GM12878 (cell line): ENCODE data around the gene BIN1. TPM values are rescaled to one million over a fixed set of nuclear protein-coding genes. Genes with fewer than 3 reads are reported as not detected.
A peak's percentile ranks its signal among the peaks of the same experiment; 100 is the strongest.

ENCODE experiments used
- ATAC-seq: fragments of 200-7000 bp; cut with Tn5 transposase; 3 replicates; pipeline ENCODE4 v1.9.1; 2020; ENCODE audit warnings: mild to moderate bottlenecking, moderate library complexity
- BruUV-seq: library from RNA; stranded (reverse); fragments of 400-500 nt; replicated peaks from 2 replicates; lab custom pipeline; 2021; lab: Mats Ljungman, UMichigan
- CTCF ChIA-PET: fragments of 300-600 bp; sonication (Branson Sonifier 250); formaldehyde crosslinking; extraction: SDS; loops from one replicate; lab custom pipeline; 2021; ENCODE audit warnings: inconsistent platforms; lab: Yijun Ruan, JAX
- POLR2A ChIA-PET: fragments of 350-600 bp; formaldehyde crosslinking; extraction: SDS; loops from one replicate; lab custom pipeline; 2021; ENCODE audit warnings: inconsistent platforms; lab: Charles Lee
- RAD21 ChIA-PET: fragments of 300-600 bp; sonication (Branson Sonifier 250); formaldehyde crosslinking; loops from one replicate; lab custom pipeline; 2023; ENCODE audit warnings: antibody characterized with exemption; ENCODE audit not compliant: unreplicated experiment; lab: Charles Lee
- SMC1A ChIA-PET: fragments of 300-600 bp; sonication (Branson Sonifier 250); formaldehyde crosslinking; loops from one replicate; lab custom pipeline; 2023; ENCODE audit not compliant: unreplicated experiment, uncharacterized antibody; lab: Charles Lee
- DNase-seq: peaks from one replicate; pipeline ENCODE4 v3.0.0-alpha.2; 2011; ENCODE audit warnings: low read depth, low spot score
- FAIRE-seq: peaks from 3 replicates; lab custom pipeline; 2011; peaks lifted over from hg19 to GRCh38; lab: Jason Lieb, UNC
- H2AFZ ChIP-seq: 2 replicates; pipeline ENCODE4 v1.6.0; 2011; ENCODE audit warnings: low read depth, low read length, control low read depth; ENCODE audit not compliant: control insufficient read depth
- H3K27ac ChIP-seq: 2 replicates; pipeline ENCODE4 v1.5.1; 2011; ENCODE audit warnings: control low read depth; ENCODE audit not compliant: control insufficient read depth, insufficient read depth
- H3K27me3 ChIP-seq, 2 experiments: replicated peaks in 1 of 2; 2 replicates each; pipeline versions ENCODE4 v1.6.0 to v1.6.1; 2011; ENCODE audit warnings: low read length in 1 of 2; ENCODE audit not compliant: control insufficient read depth in 2 of 2, insufficient read depth in 2 of 2
- H3K36me3 ChIP-seq, 2 experiments: 2 replicates each; pipeline ENCODE4 v1.5.1; 2011; ENCODE audit warnings: low read length in 1 of 2; ENCODE audit not compliant: control insufficient read depth in 2 of 2, insufficient read depth in 2 of 2
- H3K4me1 ChIP-seq: 2 replicates; pipeline ENCODE4 v1.6.1; 2011; ENCODE audit warnings: mild to moderate bottlenecking, low read length, moderate library complexity, mixed read lengths; ENCODE audit not compliant: control insufficient read depth, insufficient read depth
- H3K4me2 ChIP-seq: 2 replicates; pipeline ENCODE4 v1.6.0; 2011; ENCODE audit warnings: control low read depth; ENCODE audit not compliant: control insufficient read depth, insufficient read depth
- H3K4me3 ChIP-seq: fragments of 200-600 bp; sonication (generic); 2 replicates; pipeline ENCODE4 v1.5.1; 2016
- H3K79me2 ChIP-seq: 2 replicates; pipeline ENCODE4 v1.6.0; 2011; ENCODE audit warnings: low read length; ENCODE audit not compliant: control insufficient read depth, insufficient read depth
- H3K9ac ChIP-seq: 2 replicates; pipeline ENCODE4 v1.8.0; 2011; ENCODE audit warnings: low read length, control low read depth, mixed read lengths; ENCODE audit not compliant: control insufficient read depth, insufficient read depth
- H3K9me3 ChIP-seq: replicated peaks from 3 replicates; pipeline ENCODE4 v1.5.1; 2011; ENCODE audit warnings: mild to moderate bottlenecking, low read length; ENCODE audit not compliant: control insufficient read depth, insufficient read depth
- H4K20me1 ChIP-seq: 2 replicates; pipeline ENCODE4 v1.6.0; 2011; ENCODE audit not compliant: control insufficient read depth, insufficient read depth
- ETV6 ChIP-seq, 2 experiments: fragments of 450-650 bp in 1 of 2; IDR thresholded peaks in 1 of 2; conservative IDR thresholded peaks in 1 of 2; 2 replicates each; pipeline ENCODE4 v1.6.1; 2014; ENCODE audit warnings: antibody characterized with exemption in 1 of 2, borderline replicate concordance in 1 of 2, low read depth in 1 of 2, mild to moderate bottlenecking in 1 of 2, moderate library complexity in 1 of 2
- FOS ChIP-seq: IDR thresholded peaks from 3 replicates; pipeline ENCODE4 v1.6.1; 2011; ENCODE audit warnings: borderline replicate concordance; ENCODE audit not compliant: insufficient read length; ENCODE audit errors: extremely low read depth
- HSF1 ChIP-seq: fragments of 150-350 bp; IDR thresholded peaks from 2 replicates; pipeline ENCODE4 v1.6.1; 2014; ENCODE audit warnings: mild to moderate bottlenecking, low read depth, low read length
- IKZF2 ChIP-seq, 2 experiments: fragments of 450-650 bp; IDR thresholded peaks; 2 replicates each; pipeline ENCODE4 v1.6.1; 2017; ENCODE audit warnings: mild to moderate bottlenecking in 2 of 2, moderate library complexity in 2 of 2
- NFXL1 ChIP-seq: fragments of 450-650 bp; IDR thresholded peaks from 2 replicates; pipeline ENCODE4 v1.6.1; 2017; ENCODE audit warnings: antibody characterized with exemption, mild to moderate bottlenecking, borderline replicate concordance
- RAD51 ChIP-seq: fragments of 450-650 bp; IDR thresholded peaks from 2 replicates; pipeline ENCODE4 v1.6.1; 2016; ENCODE audit warnings: moderate library complexity, mild to moderate bottlenecking, inconsistent platforms
- STAT1 ChIP-seq: fragments of 450-650 bp; conservative IDR thresholded peaks from 2 replicates; pipeline ENCODE4 v1.6.1; 2014; ENCODE audit warnings: antibody characterized with exemption, mild to moderate bottlenecking
- STAT3 ChIP-seq: IDR thresholded peaks from 2 replicates; pipeline ENCODE4 v1.6.1; 2011; ENCODE audit warnings: low read depth, low read length, improper control_type of control experiment
- YBX1 ChIP-seq: fragments of 450-650 bp; IDR thresholded peaks from 2 replicates; pipeline ENCODE4 v1.6.1; 2016; ENCODE audit warnings: antibody characterized with exemption
- ZBTB40 ChIP-seq: fragments of 450-650 bp; IDR thresholded peaks from 2 replicates; pipeline ENCODE4 v1.6.1; 2016; ENCODE audit warnings: mild to moderate bottlenecking, moderate library complexity, borderline replicate concordance
- ZZZ3 ChIP-seq: IDR thresholded peaks from 2 replicates; pipeline ENCODE4 v1.6.1; 2011; ENCODE audit warnings: low read depth; ENCODE audit not compliant: control insufficient read depth, insufficient read length
- WGBS: methylation state at CpG from one replicate; pipeline ENCODE4 v1.1.6; 2016; ENCODE audit warnings: low lambda C conversion rate; ENCODE audit not compliant: insufficient replicate concordance, insufficient coverage; ENCODE audit errors: missing lambda C conversion rate; 5-methylcytosine and 5-hydroxymethylcytosine counted together
- in situ Hi-C: fragments of 300-500 bp; cut with MboI; formaldehyde crosslinking; loops from 9 replicates; pipeline ENCODE4 v1.14.3; 2018; ENCODE audit warnings: mixed read lengths
- intact Hi-C: fragments of 100-400 bp; cut with micrococcal nuclease; formaldehyde crosslinking; loops from one replicate; pipeline ENCODE4 v1.14.2; 2022; ENCODE audit not compliant: unreplicated experiment
- polyA plus RNA-seq, 11 experiments: library from polyadenylated mRNA; depleted of rRNA in 4 of 11; unstranded in 6 of 11; stranded (reverse) in 5 of 11; fragments of >200 nt; fragmentation: Nextera tagmentation in 4 of 11; fragmentation: Illumina TruSeq in 1 of 11; extraction: Ambion mirVana in 4 of 11; extraction: Trizol in 1 of 11; gene quantifications; 1 replicate in 1 of 11; 2 replicates in 10 of 11; pipeline versions ENCODE4 v1.2.1 to v1.2.3, GENCODE V29; 2011 to 2016; ENCODE audit warnings: inconsistent platforms in 2 of 11, missing spikeins in 2 of 11, low read depth in 1 of 11
- total RNA-seq, 4 experiments: library from RNA; depleted of rRNA in 3 of 4; stranded (reverse); fragments of >200 nt in 3 of 4; fragmentation: Illumina TruSeq in 1 of 4; extraction: Trizol in 1 of 4; gene quantifications; 2 replicates each; pipeline versions ENCODE4 v1.2.1 to v1.2.3, GENCODE V29; 2013 to 2021
- TF ChIP-seq, protein P1 (sequence below): fragments of 450-650 bp; IDR thresholded peaks from 2 replicates; pipeline ENCODE4 v1.6.1; 2014; ENCODE audit warnings: mild to moderate bottlenecking
- TF ChIP-seq, protein P2 (sequence below): fragments of 450-650 bp; IDR thresholded peaks from 2 replicates; pipeline ENCODE4 v1.6.1; 2017; ENCODE audit warnings: mild to moderate bottlenecking, low read depth, inconsistent platforms; ENCODE audit not compliant: poor library complexity, severe bottlenecking

The BIN1 gene
- total and polyA plus RNA-seq, 10 of the 15 experiments (the other 5 are each of a cell fraction or from before 2014, with no cell fraction given), result 0.32 to 21.3 (median 11.2) TPM

DNA sequence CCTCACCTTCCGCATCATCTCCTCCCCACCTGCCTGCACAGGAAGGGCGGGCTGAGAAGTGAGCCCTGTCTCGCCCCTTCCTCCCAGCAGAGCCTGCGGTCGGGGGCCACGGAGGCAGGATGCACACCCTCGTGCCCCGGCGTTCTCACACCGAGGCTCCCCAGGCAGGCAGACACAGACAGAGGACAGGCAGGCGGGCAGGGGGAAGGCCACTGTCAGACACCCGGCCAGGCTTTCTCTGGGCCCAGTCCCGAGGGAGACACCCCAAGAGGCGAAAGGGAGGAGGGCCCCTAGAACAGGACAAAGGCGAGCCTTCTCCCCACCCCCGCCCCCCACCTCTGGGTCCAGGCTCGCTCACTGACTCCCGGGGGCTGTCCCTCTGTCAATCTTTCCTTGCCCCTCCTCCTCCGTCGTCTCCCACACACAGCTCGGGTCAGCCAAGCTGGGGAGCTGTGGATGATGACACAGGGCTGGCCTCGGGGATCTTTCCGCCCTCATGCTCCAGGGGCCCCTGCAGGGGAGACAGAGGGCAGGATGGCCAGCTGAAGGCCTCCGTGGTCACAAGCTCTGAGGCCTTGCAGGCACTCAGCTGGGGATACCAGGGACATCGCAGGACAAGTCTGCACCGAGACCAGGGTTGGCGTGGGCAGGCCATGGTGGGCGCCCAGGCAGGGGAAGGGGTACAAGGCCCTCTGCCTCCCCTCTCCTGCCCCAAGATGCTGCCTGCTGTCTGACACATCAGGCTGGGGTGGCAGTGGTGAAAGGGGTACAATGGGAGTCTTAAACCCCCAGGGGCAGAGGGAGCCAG is 24.9 kb downstream of the BIN1 start:
- Histone ChIP-seq H3K4me3 (peak overlapping the region; percentile 60), H3K27ac (peak overlapping the region; percentile 75), H3K4me1 (peaks cover 47% of the 10 kb centered on the region), H2AFZ (peak overlapping the region; percentile 61), H3K9ac (peak overlapping the region; percentile 85), H3K4me2 (peak overlapping the region; percentile 95), H3K9me3 (no peaks in the 10 kb centered on the region), H4K20me1 (no peaks in the 10 kb centered on the region), H3K36me3 (no peaks in the 10 kb centered on the region), H3K79me2 (no peaks in the 10 kb centered on the region), H3K27me3 (no peaks in the 10 kb centered on the region)
- 21% methylated on average over 24 of the region's 28 CpGs for WGBS
- no TSS peak for BruUV-seq
- in situ Hi-C loops (no loop called here), intact Hi-C loops (loop anchor here (10.0 kb wide), 1 partner anchor 213 kb away; the partner anchor contains the start of gene ERCC3)
- ChIA-PET POLR2A (interaction anchor here (0.6 to 0.7 kb wide), 3 partner anchors 68 to 418 kb away, joined by 3 to 8 read pairs (median 7); no protein-coding TSS in a partner anchor), SMC1A (interaction anchor here (1.9 kb wide), 1 partner anchor 14 kb away, joined by 4 read pairs; no protein-coding TSS in a partner anchor), CTCF (interaction anchor here (0.7 to 3.1 kb wide), 2 partner anchors 13 to 14 kb away, joined by 3 to 20 read pairs; no protein-coding TSS in a partner anchor), RAD21 (interaction anchor here (0.9 to 2.6 kb wide), 2 partner anchors 14 to 94 kb away, joined by 3 to 22 read pairs; no protein-coding TSS in a partner anchor)
- FAIRE-seq, result peak; percentile 78
- DNase-seq, result no peak
- ATAC-seq, result peak; percentile 65
- TF ChIP-seq ZBTB40 (peak; percentile 35; the same call in 1 of the 2 replicates), ZZZ3 (no peak), STAT1 (no peak), STAT3 (no peak), RAD51 (no peak), NFXL1 (no peak), YBX1 (no peak), ETV6 (conservative IDR thresholded peaks at IDR 0.05 in 1 of 2, IDR thresholded peaks at IDR 0.05 in 1 of 2; ENCODE audit: borderline replicate concordance in 1 of 2, low read depth in 1 of 2) (no peak), HSF1 (no peak), FOS (no peak), IKZF2 (IDR thresholded peaks at IDR 0.05) (peak; percentile 34 to 64; a peak in 1 of 4 replicates)
- TF ChIP-seq, protein P1, sequence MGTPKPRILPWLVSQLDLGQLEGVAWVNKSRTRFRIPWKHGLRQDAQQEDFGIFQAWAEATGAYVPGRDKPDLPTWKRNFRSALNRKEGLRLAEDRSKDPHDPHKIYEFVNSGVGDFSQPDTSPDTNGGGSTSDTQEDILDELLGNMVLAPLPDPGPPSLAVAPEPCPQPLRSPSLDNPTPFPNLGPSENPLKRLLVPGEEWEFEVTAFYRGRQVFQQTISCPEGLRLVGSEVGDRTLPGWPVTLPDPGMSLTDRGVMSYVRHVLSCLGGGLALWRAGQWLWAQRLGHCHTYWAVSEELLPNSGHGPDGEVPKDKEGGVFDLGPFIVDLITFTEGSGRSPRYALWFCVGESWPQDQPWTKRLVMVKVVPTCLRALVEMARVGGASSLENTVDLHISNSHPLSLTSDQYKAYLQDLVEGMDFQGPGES, result no peak
- TF ChIP-seq, protein P2, sequence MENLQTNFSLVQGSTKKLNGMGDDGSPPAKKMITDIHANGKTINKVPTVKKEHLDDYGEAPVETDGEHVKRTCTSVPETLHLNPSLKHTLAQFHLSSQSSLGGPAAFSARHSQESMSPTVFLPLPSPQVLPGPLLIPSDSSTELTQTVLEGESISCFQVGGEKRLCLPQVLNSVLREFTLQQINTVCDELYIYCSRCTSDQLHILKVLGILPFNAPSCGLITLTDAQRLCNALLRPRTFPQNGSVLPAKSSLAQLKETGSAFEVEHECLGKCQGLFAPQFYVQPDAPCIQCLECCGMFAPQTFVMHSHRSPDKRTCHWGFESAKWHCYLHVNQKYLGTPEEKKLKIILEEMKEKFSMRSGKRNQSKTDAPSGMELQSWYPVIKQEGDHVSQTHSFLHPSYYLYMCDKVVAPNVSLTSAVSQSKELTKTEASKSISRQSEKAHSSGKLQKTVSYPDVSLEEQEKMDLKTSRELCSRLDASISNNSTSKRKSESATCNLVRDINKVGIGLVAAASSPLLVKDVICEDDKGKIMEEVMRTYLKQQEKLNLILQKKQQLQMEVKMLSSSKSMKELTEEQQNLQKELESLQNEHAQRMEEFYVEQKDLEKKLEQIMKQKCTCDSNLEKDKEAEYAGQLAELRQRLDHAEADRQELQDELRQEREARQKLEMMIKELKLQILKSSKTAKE, result no peak
